ENCODE data around the gene DENND6B.
"Not testable (repeated sequence)": the region's sequence is repeated elsewhere in the genome, so short reads cannot be mapped to it uniquely, and the experiment has no call there.

Gene DENND6B

DNA sequence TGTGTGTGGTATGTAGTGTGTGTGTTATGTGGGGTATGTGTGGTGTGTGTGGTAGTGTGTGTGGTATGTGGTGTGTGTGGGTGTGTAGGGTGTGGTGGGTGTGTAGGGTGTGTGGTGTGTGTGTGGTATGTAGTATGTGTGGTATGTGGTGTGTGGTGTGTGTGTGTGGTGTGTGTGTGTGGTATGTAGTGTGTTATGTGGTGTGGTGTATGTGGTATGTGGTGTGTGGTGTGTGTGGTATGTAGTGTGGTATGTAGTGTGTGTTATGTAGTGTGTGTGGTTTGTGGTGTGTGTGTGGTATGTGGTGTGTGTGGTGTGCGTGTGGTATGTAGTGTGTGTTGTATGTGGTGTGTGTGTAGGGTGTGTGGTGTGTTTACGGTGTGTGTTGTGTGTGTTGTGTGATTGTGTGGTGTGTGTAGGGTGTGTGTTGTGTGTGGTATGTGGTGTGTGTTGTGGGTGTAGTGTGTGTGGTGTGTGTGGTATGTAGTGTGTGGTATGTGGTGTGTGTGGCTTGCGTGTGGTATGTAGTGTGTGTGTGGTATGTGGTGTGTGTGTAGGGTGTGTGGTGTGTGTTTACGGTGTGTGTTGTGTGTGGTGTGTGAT lies 12.1 kb upstream of the DENND6B start:
- no peak for DNase-seq

DNA sequence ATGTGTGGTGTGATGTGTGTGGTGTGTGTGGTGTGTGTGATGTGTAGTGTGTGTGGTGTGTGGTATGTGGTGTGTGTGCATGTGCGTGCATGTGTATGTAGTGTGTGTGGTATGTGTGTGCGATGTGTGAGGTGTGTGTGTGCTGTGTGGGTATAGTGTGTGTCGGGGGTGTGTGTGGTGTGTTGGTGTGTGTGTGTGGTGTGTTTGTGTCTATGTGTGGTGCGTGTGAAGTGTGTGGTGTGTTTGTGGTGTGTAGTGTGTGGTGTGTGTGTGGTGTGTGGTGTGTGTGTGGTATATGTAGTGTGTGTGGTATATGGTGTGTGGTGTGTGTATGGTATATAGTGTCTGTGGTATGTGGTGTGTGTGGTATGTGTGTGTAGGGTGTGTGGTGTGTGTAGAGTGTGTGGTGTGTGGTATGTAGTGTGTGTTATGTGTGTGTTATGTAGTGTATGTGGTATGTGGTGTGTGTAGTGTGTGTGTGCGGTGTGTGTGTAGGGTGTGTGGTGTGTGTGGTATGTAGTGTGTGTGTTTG lies 11.3 kb upstream of the DENND6B start:
- DNase-seq, result no peak

DNA sequence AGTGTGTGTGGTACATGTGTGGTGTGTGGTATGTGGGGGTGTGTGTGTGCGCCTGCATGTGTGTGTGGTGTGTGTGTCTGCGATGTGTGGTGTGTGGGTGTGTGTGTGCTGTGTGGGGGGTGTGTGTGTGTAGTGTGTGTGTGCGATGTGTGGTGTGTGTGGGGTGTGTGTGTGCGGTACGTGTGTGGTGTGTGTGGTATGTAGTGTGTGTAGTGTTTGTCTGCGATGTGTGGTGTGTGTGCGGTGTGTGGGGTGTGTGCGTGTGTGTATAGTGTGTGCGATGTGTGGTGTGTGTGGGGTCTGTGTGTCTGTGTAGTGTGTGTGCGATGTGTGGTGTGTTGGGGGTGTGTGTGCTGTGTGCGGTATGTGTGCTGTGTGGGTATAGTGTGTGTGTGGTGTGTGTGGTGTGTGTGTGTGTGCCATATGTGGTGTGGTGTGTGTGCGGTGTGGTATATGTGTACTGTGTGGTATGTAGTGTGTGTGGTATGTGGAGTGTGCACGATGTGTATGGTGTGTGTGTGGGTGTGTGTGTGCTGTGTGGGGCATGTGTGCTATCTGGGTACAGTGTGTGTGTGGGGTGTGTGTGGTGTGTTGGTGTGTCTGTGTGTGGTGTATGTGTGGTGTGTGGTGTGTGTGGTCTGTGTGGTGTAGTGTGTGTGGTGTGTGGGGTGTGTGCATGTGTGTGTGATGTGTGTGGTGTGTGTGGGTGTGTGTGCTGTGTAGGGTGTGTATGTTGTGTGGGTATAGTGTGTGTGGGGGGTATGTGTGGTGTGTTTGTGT lies 10.6 kb upstream of the DENND6B start:
- no peak for DNase-seq

DNA sequence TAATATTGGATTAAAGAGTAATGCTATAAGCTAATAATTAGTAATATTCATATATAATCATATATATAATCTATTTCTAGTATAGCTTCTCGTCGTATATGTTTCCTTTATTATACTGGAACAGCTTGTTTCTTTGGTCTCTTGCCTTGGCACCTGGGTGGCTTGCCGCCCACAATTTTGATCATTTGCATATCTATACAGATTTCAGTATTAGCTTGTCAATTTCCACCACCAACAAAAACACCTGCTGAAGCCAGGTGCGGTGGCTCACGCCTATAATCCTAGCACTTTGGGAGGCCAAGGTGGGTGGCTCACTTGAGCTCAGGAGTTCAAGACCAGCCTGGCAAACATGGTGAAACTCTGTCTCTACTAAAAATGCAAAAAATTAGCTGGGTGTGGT lies 7.6 kb upstream of the DENND6B start:
- DNase-seq, result not testable (repeated sequence)

DNA sequence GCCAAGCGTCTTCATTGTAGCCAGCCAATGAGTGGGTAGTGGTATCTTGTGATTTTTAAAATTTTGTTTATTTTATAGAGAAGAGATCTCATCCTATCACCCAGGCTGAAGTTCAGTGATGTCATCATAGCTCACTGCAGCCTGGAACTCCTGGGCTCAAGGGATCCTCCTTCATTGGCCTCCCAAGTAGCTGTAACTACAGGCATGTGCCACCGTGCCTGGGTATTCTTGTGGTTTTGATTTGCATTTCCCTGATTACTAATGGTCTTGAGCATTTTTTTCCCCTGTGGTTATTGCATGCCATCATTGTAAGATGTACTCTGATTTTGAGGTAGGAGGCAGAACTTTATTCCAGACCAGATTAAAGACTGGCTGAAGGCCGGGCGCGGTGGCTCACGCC lies 2.4 kb upstream of the DENND6B start:
- no peak for DNase-seq

DNA sequence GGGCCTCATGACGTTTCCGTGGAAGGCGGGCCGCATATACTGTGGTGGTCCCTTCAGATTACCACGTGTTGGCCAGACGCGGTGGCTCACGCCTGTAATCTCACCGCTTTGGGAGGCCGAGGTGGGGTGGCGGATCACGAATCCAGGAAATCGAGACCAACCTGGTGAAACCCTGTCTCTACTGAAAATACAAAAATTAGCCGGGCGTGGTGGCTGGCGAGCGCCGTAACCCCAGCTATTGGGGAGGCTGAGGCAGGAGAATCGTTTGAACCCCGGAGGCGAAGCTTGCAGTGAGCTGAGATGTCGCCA lies 853 bp upstream of the DENND6B start:
- DNase-seq, result no peak

DNA sequence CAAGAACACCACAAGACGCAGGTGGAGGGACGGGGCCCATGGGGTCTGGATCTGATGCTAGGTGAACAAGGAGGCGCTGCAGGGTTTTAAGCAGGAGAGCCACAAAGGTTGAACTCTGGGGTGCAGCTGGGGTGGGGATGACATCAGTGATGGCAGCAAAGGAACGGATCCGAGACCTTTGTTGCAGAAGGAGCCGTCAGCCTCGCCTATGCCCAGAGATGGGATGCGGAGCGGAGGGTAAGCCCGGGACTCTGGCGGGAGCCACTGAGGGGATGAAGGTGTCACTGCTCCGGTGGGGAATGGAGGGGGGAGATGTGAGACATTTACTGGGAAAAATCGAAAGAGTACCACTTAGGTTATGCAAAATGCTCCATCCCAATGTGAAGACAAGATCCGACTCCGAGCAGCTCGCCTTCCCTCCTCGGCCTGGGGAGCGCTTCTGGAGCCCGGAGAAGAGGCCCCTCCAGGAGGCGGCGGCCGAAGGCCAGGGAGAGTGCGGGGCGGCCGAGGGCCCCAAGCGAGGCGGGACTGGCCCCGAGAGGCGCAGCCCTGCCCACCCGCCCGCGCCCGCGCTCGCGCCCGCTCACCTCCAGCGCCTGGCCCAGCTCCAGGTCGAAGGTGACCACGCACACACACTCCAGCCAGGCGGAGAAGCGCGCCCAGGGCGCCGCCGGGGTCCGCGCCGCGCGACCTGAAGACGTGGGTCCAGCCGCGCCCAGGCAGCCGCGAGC lies 422 bp downstream of the DENND6B start:
- DNase-seq, result no peak

DNA sequence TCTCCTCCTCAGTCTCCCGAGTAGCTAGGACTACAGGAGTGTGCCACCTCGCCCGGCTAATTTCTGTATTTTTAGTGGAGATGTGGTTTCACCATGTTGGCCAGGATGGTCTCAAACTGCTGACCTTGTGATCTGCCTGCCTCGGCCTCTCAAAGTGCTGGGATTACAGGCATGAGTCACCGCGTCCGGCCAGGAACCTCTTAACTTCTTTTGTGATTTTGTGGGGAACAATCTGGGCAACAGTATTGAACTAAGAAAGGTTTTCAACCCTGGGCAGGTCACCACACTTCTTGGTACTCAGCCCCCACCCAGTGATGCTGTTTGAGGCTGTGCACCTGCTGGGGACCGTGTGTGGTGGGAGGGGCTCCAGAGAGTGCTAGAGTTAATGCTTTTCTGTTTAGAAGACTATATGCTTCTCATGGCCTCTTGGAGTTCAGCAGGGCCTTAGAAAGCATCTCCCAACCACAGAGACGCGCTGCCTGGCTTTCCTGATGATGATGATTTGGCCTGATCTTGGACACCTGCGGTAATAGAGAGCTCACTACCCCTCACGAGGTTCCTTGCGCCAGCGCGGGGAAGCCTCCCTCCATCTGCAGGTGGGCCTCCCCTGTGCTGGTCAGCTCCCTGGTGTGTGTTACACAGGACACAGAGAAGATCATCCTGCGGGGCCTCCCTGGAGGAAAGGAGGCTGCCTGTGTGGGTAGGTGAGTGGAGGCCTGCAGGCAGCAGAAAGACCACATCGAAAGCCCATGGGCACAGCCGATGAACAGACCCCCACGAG lies 1.2 kb downstream of the DENND6B start:
- no peak for DNase-seq

DNA sequence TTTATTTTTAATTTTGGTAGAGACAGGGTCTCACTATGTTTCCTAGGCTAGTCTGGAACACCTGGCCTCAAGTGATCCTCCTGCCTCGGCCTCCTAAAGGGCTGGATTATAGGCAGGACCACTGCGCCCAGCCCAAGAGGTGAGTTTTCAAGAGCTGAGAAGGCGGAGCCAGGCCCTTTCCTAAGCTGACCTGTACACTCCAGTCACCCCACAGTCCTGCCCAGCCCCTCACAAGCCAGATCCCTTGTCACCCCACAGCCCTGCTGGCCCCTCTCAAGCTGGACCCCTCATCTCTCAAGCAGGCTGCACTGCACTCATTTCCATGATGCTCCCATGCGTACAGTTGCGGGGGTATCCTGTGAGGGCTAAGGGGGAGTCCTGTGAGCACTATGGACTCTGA lies 2.9 kb downstream of the DENND6B start:
- DNase-seq, result no peak

DNA sequence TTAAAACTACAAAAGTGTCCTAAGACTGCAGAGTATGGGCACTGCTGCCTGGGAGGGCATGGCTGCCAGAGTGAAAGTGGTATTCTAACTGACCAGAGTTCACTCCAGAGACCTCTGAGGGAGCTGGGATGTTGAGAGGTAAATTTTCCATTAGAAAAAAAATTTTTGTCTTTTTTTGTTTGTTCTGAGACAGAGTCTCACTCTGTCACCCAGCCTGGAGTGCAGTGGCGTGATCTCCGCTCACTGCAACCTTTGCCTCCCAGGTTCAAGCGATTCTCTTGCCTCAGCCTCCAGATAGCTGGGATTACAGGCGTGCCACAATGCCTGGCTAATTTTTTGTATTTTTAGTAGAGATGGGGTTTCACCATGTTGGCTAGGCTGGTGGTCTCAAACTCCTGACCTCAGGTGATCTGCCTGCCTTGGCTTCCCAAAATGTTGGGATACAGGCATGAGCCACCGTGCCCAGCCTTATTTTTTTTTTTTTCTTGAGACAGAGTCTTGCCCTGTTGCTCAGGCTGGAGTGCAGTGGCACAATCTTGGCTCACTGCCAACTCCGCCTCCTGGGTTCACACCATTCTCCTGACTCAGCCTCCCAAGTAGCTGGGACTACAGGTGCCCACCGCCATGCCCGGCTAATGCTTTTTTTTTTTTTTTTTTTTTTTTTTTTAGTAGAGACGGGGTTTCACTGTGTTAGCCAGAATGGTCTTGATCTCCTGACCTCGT lies 4.3 kb downstream of the DENND6B start:
- DNase-seq, result not testable (repeated sequence)

DNA sequence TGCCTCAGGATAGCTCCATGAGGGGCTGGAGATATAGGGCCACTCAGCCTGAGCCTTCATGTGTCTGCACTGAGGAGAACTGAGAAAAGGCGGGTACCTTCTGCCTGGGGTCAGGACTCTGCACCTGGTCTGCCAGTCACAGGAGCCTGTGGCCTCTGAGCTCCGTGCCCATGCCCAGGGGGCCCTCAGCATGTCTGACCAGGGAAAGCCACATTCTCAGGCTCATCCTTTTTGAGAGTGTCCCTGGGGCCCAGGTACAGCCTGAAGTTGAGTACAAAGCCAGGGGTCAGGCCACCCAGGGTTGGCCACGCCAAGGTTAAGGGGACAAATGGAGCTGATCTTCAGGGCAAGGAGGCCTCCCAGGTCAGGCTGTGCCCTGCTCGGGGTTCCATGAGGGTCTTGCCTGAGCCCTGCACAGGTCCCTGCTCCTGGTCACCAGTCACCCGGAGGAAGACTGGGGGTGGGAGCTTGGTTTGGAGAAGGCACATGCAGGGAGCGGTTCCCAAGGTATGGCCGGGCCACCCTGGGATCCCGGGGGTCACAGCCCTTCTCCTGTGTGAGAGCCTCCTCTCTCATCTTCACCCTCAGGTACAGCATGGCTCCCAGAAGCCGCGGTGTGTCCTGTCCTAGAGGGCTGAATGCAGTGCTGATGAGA lies 6.0 kb downstream of the DENND6B start:
- DNase-seq, result no peak

DNA sequence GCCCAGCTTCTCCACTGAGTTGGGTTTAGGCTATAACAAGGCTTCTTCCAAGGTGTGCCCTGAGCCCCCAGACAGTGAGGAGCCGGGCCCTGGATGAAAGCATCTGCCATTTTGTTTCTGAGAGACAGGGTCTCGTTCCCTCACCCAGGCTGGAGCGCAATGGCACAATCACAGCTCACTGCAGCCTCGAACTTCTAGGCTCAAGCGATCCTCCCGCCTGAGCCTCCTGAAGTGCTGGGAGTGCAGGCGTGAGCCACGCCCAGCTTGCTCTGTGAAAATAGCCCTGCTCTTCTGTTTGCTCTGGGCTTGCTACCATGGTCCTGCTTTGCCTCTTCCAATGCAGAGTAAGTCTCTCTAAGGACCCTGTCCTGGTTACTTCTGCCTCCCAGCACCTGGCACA lies 6.7 kb downstream of the DENND6B start:
- no peak for DNase-seq

DNA sequence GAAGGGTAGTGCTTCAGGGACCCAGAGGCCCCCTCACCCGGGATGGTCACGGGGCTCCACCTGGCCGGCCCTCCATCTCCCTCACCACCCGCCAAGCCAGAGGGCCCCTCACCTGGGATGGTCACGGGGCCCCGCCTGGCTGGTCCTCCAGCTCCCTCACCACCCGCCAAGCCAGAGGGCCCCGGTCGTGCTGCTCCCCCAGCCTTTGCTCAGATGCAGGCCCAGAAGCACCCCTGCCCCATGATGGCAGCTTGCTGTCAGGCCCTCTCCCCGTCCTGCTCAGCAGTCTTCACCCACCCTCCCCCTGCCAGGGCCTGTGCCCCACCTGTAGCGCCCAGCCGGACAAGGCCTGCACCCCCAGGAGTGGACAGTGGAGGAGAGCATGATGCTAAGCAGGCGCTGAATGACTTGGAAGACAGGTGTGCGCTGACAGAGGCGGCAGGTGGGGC lies 7.3 kb downstream of the DENND6B start:
- DNase-seq, result no peak

DNA sequence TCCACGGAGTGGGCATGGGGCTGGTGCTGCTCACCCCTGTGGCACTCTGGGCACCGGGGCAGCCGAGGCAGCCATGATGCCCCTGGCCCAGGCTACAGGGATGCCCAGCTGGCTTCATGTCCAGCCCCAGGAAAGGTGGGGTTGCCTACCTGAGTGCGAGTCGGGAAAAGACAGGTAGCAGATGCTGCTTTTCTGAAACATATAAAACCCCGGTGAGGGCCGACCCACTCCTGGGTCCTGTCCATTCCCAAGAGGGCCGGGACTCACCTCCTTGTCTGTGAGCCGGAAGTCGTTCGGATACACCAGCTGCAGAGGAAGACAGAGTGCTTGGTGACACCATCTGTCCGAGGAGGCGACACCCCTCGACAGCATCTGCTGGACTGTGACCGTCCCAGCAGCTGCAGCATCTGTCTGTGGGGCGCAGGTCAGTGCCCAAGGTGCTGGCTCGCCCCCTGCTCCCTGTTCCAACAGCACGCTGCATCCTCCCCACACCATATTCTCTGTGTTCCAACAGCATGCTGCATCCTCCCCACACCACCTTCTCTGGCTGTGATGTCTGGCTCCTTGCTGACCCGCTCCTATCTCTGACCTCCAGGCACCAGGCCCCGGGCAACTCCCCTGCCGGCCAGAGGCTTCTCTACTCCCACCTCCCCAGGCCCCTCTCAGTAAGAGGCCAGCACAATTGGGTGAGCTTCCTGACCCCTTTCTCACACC lies 8.0 kb downstream of the DENND6B start:
- no peak for DNase-seq

DNA sequence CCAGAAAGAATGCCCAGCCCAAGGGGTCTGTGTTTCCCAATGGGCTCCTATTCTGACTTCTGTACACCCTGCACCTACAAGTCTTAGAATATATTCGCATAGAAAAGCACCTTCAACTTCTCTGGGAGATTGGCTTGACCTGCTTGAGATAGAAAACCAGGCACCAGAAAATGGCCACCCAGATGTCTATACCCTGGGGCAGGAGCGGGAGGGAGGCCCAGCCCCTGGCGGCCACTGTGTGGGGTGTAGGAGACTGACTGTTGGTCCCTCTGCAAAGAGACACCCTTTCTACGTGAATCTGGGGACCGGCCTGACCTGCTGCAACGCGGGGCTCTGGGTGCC lies 8.5 kb downstream of the DENND6B start:
- DNase-seq, result no peak

DNA sequence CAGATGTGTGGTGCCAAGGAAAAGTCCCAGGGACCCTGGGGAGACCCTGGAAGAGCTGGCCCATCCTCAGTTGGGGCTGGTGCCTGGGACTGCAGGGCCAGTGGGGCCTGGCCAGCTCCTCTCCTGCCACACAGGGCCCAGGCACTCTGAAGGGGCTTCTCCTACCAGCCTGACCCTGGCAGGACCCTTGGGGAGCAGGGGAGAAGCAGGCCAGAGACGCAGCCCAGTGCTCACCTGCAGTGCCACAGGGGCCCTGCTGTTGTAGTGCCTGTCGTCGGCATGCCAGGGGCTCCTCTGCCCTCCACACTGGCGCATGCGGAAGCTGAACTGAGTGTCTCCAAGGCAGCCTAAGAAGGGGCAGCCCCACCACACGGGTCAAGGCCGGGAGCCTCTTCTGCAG lies 9.1 kb downstream of the DENND6B start:
- no peak for DNase-seq

DNA sequence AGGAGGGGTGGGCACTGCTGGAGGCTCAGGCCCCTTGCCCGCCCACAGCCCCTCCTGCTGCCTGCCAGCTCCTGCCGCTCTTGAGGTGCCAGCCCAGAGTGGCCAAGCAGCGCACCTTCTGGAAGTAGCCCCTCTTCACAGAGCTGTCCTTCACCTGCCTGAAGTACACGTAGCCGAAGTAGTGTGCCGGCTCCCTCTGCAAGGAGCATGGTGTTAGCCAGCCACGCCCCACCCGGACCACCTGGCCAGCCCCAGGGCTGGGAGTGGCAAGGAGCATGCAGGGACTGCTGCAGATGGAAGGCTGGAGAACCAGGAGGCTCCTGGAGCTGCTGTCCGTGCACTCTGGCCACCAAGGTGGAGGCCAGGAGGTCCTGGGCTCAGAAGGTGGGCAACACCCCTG lies 9.6 kb downstream of the DENND6B start:
- DNase-seq, result no peak

DNA sequence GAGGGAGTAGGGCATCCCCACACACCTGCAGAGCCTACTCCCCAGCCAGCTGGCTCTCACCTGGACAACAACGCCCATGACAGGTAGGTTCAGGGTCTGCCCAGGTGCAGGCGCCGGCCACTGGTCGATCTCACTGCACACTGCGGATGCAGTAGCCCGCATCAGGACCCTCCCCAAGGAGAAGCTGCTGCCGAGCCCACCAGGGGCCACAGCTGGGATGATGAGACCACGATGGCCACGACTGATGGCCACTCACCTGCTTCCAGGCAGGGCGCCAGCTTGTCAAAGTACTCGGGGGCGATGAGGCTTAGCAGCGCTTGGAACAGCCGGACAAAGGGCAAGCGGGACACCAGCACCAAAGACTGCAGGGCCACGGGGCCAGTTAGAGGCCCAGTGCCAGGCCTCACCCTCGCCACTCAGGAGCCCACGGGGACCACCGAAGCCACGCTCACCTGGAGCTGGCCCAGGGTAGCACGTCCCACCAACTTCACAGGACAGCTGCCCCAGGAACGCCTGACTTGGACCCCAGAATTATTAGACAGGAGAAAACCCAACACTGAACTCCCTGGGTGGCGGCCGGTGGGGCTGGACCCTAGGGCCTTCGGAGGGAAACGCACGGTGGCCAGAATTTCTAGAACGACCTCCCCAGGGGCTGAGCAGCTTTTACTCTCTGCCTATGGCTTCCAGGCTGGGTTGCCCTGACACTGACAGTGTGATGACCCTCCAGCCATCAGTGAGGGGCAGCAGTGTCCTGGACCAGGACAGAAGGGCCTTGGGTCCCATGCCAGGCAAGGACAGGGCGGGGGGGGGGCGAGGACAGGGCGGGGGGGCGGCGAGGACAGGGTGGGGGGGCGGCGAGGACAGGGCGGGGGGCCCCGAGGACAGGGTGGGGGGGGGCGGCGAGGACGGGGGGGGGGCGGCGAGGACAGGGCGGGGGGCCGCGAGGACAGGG lies 10.4 kb downstream of the DENND6B start:
- DNase-seq, result no peak

DNA sequence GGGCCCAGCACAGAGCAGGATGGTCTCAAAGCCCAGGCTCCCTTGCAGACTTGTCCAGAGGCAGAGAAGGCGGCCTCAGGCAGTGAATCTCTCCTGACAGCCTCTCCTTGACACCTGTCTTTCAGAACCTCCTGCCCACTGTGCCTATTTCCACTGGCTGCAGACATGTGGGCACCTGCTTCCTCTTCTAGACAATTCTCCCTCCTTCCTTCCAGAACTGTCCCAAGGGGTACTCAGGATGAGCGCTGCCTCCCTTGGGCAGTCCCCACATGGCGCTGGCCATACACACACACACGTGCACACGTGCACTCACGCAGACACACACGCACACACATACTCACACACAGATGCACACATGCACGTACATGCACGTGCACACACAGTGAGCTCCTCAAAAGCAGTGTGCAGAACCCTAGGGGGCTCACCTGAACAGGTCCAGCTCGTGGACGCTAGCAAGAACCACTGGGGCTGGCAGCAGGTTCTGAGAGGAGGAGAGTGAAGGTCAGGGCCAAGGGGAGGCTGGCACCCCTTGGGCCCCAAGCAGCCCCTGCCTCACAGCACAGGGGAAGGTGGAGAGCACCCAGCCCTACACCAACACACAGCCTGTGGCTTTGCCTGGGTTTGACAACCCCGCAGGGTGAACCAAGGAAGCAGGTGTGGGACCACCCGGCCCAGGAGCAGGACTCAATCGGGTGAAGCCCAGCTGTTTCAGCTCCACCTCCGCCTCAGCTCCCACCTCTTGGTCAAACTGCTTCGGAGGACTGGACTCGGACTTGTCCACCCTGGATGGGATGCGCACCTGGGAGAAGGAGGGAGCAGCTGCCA lies 11.3 kb downstream of the DENND6B start:
- no peak for DNase-seq

All from T-helper 1 cell (primary cell).